HEK293T (cell line): ENCODE measurements around the gene PRR36.

Experiments used
- ELF4 ChIP-seq: fragments of 450-650 bp; IDR thresholded peaks from 2 replicates; pipeline ENCODE4 v1.6.1; 2017; ENCODE audit warnings: antibody characterized with exemption
- SP1 ChIP-seq: fragments of 450-650 bp; IDR thresholded peaks from 2 replicates; pipeline ENCODE4 v1.6.1; 2017

DNA sequence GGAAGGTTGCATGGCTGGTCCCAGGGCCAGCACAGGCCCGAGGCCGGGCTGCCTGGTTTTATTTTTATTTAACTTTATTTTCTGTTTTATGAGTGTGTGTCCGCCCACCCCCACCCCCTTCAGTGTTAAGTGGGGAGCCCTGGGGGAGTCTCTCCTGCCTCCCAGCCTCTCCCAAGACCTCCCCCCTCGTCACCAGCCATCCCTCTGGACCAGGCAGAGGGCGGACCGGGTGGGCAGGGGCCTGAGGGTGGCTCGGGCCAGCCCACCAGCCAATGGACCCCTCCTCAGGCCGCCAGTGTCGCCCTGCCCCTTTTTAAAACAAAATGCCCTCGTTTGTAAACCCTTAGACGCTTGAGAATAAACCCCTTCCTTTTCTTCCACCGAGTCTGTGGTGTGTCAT lies 39.9 kb upstream of the PRR36 start:
- TF ChIP-seq ELF4 (no peak), SP1 (no peak)
